HEK293 (cell line): ENCODE data around the gene CHST15.

ENCODE experiments used
- CTCF ChIA-PET: fragments of 350-600 bp; formaldehyde crosslinking; extraction: SDS; loops from one replicate; lab custom pipeline; 2021; ENCODE audit warnings: antibody characterized with exemption; lab: Yijun Ruan, JAX
- POLR2A ChIA-PET: fragments of 300-600 bp; formaldehyde crosslinking; extraction: SDS; loops from one replicate; lab custom pipeline; 2020; ENCODE audit warnings: antibody characterized with exemption, inconsistent platforms; lab: Yijun Ruan, JAX
- H3K27ac ChIP-seq: fragments of 200-500 bp; sonication (Bioruptor generic); 2 replicates; pipeline ENCODE4 v1.5.1; 2014; ENCODE audit warnings: low read depth, low read length, control low read depth, inconsistent platforms; ENCODE audit errors: extremely low read depth
- H3K36me3 ChIP-seq, 2 experiments: fragments of 200-500 bp in 1 of 2; sonication (Bioruptor generic) in 1 of 2; 1 replicate in 1 of 2; 2 replicates in 1 of 2; pipeline ENCODE4 v1.5.1; 2014 to 2017; ENCODE audit warnings: inconsistent platforms in 2 of 2, low read length in 2 of 2; ENCODE audit not compliant: control insufficient read depth in 2 of 2, insufficient read depth in 1 of 2
- H3K4me1 ChIP-seq: fragments of 200-500 bp; sonication (Bioruptor generic); 2 replicates; pipeline ENCODE4 v1.5.1; 2014; ENCODE audit warnings: mild to moderate bottlenecking, low read length, inconsistent platforms; ENCODE audit not compliant: control insufficient read depth, insufficient read depth
- H3K4me3 ChIP-seq: 2 replicates; pipeline ENCODE4 v1.5.1; 2011; ENCODE audit warnings: low read depth, mild to moderate bottlenecking, control low read depth, low read length, moderate library complexity
- H3K9me3 ChIP-seq: fragments of 200-500 bp; sonication (Bioruptor generic); 2 replicates; pipeline ENCODE4 v1.5.1; 2014; ENCODE audit warnings: low read depth, low read length, inconsistent platforms; ENCODE audit not compliant: control insufficient read depth, insufficient read depth
- FEZF1 ChIP-seq: fragments of 450-650 bp; formaldehyde crosslinking; IDR thresholded peaks from 2 replicates; pipeline ENCODE4 v1.5.1; 2016; ENCODE audit warnings: missing biosample characterization, missing genetic modification characterization
- GLIS1 ChIP-seq: fragments of 450-650 bp; formaldehyde crosslinking; IDR thresholded peaks from 2 replicates; pipeline ENCODE4 v1.5.1; 2016; ENCODE audit warnings: missing biosample characterization, missing genetic modification characterization
- OVOL3 ChIP-seq: fragments of 450-650 bp; formaldehyde crosslinking; IDR thresholded peaks from 2 replicates; pipeline ENCODE4 v1.5.1; 2016; ENCODE audit warnings: missing biosample characterization, missing genetic modification characterization
- SP2 ChIP-seq: fragments of 450-650 bp; formaldehyde crosslinking; IDR thresholded peaks from 2 replicates; pipeline ENCODE4 v1.5.1; 2016; ENCODE audit warnings: missing biosample characterization, missing genetic modification characterization
- TRIM28 ChIP-seq: IDR thresholded peaks from 2 replicates; pipeline ENCODE4 v1.6.1; 2011; ENCODE audit warnings: low read length, control low read depth, borderline replicate concordance
- ZBTB17 ChIP-seq: fragments of 450-650 bp; formaldehyde crosslinking; IDR thresholded peaks from 2 replicates; pipeline ENCODE4 v1.5.1; 2016; ENCODE audit warnings: missing biosample characterization, missing genetic modification characterization
- ZIC2 ChIP-seq: fragments of 450-650 bp; formaldehyde crosslinking; IDR thresholded peaks from 2 replicates; pipeline ENCODE4 v1.5.1; 2016; ENCODE audit warnings: missing biosample characterization, missing genetic modification characterization
- ZNF341 ChIP-seq: fragments of 450-650 bp; formaldehyde crosslinking; IDR thresholded peaks from 2 replicates; pipeline ENCODE4; 2016; ENCODE audit warnings: low read depth, missing biosample characterization, missing genetic modification characterization
- ZNF404 ChIP-seq: fragments of 450-650 bp; formaldehyde crosslinking; IDR thresholded peaks from 2 replicates; pipeline ENCODE4 v1.5.1; 2017; ENCODE audit warnings: missing biosample characterization, missing genetic modification characterization
- ZNF514 ChIP-seq: fragments of 450-650 bp; formaldehyde crosslinking; IDR thresholded peaks from 2 replicates; pipeline ENCODE4 v1.5.1; 2016; ENCODE audit warnings: missing biosample characterization, missing genetic modification characterization
- ZNF529 ChIP-seq: fragments of 450-650 bp; formaldehyde crosslinking; IDR thresholded peaks from 2 replicates; pipeline ENCODE4 v1.5.1; 2017; ENCODE audit warnings: missing genetic modification characterization, missing biosample characterization; ENCODE audit not compliant: insufficient replicate concordance
- ZNF555 ChIP-seq: fragments of 450-650 bp; formaldehyde crosslinking; conservative IDR thresholded peaks from 2 replicates; pipeline ENCODE4 v1.5.1; 2017; ENCODE audit warnings: missing biosample characterization, mild to moderate bottlenecking, missing genetic modification characterization, inconsistent platforms
- ZNF660 ChIP-seq: fragments of 450-650 bp; IDR thresholded peaks from 2 replicates; pipeline ENCODE4 v1.5.1; 2018; ENCODE audit warnings: missing biosample characterization, mild to moderate bottlenecking, missing genetic modification characterization
- ZNF792 ChIP-seq: fragments of 450-650 bp; formaldehyde crosslinking; IDR thresholded peaks from 2 replicates; pipeline ENCODE4 v1.5.1; 2016; ENCODE audit warnings: missing biosample characterization, missing genetic modification characterization
- ZSCAN23 ChIP-seq: fragments of 450-650 bp; formaldehyde crosslinking; IDR thresholded peaks from 2 replicates; pipeline ENCODE4 v1.5.1; 2016; ENCODE audit warnings: missing biosample characterization, missing genetic modification characterization
- ZSCAN30 ChIP-seq: fragments of 450-650 bp; IDR thresholded peaks from 2 replicates; pipeline ENCODE4 v1.5.1; 2018; ENCODE audit warnings: missing biosample characterization, mild to moderate bottlenecking, missing genetic modification characterization, moderate library complexity
- TF ChIP-seq, protein P1 (sequence below): fragments of 450-650 bp; formaldehyde crosslinking; IDR thresholded peaks from 2 replicates; pipeline ENCODE4 v1.5.1; 2016; ENCODE audit warnings: missing biosample characterization, missing genetic modification characterization
- TF ChIP-seq, protein P2 (sequence below): fragments of 450-650 bp; formaldehyde crosslinking; IDR thresholded peaks from 2 replicates; pipeline ENCODE4 v1.5.1; 2016; ENCODE audit warnings: missing biosample characterization, missing genetic modification characterization
- TF ChIP-seq, protein P3 (sequence below): fragments of 450-650 bp; formaldehyde crosslinking; IDR thresholded peaks from 2 replicates; pipeline ENCODE4 v1.5.1; 2016; ENCODE audit warnings: missing biosample characterization, missing genetic modification characterization, borderline replicate concordance

Gene CHST15

DNA sequence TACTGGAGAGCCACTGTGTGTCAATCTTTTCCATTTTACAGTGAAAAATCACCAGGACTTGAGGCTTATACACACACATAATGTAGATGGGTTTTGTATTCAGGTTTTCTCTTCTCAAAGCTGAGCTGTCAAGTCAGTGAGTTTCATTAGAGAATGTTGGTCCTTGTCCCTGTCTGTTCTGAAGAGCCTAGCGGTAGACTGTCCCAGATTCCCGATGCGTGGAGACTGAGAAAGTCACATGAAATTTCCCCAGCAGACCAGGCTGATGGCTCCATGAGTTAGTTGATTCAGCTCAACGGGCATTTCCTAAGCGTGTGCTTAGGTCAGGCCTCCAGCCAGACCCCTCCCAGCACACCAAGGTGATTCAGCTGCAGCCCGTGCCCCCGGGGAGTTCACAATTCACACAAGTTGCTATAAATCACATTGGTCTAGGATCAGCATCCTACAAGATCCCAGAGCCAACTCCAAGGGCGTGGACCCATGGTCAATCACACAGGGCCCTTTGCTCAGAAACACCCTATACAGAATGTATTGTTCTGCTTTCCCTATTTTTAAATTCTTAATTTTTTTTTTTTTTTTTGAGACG is 17.2 kb downstream of the CHST15 start:
- CTCF ChIA-PET, result interaction anchor here (0.7 to 0.8 kb wide), 2 partner anchors 116 to 281 kb away, joined by 3 read pairs; no protein-coding TSS in a partner anchor
- peak; percentile 27; the same call in 1 of the 2 replicates for TF ChIP-seq TRIM28
- TF ChIP-seq, protein P1, sequence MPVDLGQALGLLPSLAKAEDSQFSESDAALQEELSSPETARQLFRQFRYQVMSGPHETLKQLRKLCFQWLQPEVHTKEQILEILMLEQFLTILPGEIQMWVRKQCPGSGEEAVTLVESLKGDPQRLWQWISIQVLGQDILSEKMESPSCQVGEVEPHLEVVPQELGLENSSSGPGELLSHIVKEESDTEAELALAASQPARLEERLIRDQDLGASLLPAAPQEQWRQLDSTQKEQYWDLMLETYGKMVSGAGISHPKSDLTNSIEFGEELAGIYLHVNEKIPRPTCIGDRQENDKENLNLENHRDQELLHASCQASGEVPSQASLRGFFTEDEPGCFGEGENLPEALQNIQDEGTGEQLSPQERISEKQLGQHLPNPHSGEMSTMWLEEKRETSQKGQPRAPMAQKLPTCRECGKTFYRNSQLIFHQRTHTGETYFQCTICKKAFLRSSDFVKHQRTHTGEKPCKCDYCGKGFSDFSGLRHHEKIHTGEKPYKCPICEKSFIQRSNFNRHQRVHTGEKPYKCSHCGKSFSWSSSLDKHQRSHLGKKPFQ (tag by site-specific recombination), result peak; percentile 80
- no peak for TF ChIP-seq ZNF404 (tag by site-specific recombination)
- TF ChIP-seq, protein P2, sequence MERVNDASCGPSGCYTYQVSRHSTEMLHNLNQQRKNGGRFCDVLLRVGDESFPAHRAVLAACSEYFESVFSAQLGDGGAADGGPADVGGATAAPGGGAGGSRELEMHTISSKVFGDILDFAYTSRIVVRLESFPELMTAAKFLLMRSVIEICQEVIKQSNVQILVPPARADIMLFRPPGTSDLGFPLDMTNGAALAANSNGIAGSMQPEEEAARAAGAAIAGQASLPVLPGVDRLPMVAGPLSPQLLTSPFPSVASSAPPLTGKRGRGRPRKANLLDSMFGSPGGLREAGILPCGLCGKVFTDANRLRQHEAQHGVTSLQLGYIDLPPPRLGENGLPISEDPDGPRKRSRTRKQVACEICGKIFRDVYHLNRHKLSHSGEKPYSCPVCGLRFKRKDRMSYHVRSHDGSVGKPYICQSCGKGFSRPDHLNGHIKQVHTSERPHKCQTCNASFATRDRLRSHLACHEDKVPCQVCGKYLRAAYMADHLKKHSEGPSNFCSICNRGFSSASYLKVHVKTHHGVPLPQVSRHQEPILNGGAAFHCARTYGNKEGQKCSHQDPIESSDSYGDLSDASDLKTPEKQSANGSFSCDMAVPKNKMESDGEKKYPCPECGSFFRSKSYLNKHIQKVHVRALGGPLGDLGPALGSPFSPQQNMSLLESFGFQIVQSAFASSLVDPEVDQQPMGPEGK (tag by site-specific recombination), result no peak
- no peak for TF ChIP-seq ZSCAN30 (tag by site-specific recombination)
- peak; percentile 41; the same call in 1 of the 2 replicates for TF ChIP-seq ZBTB17 (tag by site-specific recombination)
- no peak for TF ChIP-seq SP2
- TF ChIP-seq ZSCAN23 (tag by site-specific recombination), result no peak
- TF ChIP-seq ZNF792, result no peak
- no peak for TF ChIP-seq FEZF1
- no peak for TF ChIP-seq ZNF529 (tag by site-specific recombination)
- TF ChIP-seq ZNF555 (tag by site-specific recombination), result no peak
- TF ChIP-seq, protein P3, sequence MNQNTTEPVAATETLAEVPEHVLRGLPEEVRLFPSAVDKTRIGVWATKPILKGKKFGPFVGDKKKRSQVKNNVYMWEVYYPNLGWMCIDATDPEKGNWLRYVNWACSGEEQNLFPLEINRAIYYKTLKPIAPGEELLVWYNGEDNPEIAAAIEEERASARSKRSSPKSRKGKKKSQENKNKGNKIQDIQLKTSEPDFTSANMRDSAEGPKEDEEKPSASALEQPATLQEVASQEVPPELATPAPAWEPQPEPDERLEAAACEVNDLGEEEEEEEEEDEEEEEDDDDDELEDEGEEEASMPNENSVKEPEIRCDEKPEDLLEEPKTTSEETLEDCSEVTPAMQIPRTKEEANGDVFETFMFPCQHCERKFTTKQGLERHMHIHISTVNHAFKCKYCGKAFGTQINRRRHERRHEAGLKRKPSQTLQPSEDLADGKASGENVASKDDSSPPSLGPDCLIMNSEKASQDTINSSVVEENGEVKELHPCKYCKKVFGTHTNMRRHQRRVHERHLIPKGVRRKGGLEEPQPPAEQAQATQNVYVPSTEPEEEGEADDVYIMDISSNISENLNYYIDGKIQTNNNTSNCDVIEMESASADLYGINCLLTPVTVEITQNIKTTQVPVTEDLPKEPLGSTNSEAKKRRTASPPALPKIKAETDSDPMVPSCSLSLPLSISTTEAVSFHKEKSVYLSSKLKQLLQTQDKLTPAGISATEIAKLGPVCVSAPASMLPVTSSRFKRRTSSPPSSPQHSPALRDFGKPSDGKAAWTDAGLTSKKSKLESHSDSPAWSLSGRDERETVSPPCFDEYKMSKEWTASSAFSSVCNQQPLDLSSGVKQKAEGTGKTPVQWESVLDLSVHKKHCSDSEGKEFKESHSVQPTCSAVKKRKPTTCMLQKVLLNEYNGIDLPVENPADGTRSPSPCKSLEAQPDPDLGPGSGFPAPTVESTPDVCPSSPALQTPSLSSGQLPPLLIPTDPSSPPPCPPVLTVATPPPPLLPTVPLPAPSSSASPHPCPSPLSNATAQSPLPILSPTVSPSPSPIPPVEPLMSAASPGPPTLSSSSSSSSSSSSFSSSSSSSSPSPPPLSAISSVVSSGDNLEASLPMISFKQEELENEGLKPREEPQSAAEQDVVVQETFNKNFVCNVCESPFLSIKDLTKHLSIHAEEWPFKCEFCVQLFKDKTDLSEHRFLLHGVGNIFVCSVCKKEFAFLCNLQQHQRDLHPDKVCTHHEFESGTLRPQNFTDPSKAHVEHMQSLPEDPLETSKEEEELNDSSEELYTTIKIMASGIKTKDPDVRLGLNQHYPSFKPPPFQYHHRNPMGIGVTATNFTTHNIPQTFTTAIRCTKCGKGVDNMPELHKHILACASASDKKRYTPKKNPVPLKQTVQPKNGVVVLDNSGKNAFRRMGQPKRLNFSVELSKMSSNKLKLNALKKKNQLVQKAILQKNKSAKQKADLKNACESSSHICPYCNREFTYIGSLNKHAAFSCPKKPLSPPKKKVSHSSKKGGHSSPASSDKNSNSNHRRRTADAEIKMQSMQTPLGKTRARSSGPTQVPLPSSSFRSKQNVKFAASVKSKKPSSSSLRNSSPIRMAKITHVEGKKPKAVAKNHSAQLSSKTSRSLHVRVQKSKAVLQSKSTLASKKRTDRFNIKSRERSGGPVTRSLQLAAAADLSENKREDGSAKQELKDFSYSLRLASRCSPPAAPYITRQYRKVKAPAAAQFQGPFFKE (tag by site-specific recombination), result no peak
- no peak for TF ChIP-seq ZNF514 (tag by site-specific recombination)
- TF ChIP-seq, all 188 proteins: peak for 3
- H3K4me1 ChIP-seq, result peaks cover 6% of the 10 kb centered on the region; the same call in 1 of the 2 replicates
- POLR2A ChIA-PET, result no interaction called here
- no peaks in the 10 kb centered on the region for H3K9me3 ChIP-seq
- no peaks in the 10 kb centered on the region for H3K36me3 ChIP-seq
- H3K27ac ChIP-seq, result no peak overlapping the region
- no peak overlapping the region for H3K4me3 ChIP-seq

DNA sequence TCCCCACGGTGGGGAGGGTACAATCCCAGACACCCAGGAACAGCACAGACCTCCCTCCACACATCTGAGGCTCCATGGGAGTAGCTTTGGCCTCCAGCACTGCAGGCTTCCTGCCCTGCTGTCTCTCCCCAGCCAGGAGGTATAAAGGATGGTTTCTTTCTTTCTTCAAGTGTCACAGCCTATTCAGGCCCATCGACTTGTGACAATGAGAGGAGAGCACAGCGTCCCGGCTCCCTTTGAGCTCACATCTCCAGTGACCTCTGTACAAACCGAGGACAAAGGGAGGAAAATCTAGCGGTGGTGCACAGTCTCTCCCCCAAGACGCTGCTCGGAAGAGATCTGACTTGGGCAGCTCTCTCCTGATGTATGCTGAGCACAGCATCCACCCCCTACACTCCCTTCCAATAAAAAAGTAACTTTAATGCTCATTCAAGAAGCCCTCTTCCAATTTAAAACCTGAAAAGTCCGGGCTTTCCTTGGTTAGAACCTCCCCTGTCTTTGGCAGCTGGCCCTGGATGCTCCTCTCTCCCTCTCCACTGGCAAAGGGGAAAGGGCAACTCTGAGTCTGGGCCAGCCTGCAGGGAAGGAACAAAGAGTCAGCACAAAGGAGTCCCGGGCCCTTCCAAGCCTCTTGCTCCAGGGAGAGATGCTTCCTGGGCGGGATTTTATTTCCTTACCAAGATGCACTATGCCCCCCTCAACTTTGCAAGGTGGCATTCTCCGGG is 18.0 kb downstream of the CHST15 start:
- ChIA-PET POLR2A (no interaction called here), CTCF (interaction anchor here (1.1 kb wide), 1 partner anchor 314 kb away, joined by 3 read pairs; no protein-coding TSS in a partner anchor)
- peak; percentile 42; the same call in 1 of the 2 replicates for TF ChIP-seq ZIC2 (tag by site-specific recombination)
- no peak for TF ChIP-seq ZNF660 (tag by site-specific recombination)
- TF ChIP-seq ZNF341 (tag by site-specific recombination), result 0 out of 2 replicates have a peak, but pooled peaks have one; percentile 20
- TF ChIP-seq GLIS1, result peak; percentile 83
- no peak for TF ChIP-seq OVOL3 (tag by site-specific recombination)
- H3K27ac ChIP-seq, result no peak overlapping the region
- no peak overlapping the region for H3K4me3 ChIP-seq
- H3K4me1 ChIP-seq, result peaks cover 6% of the 10 kb centered on the region; the same call in 1 of the 2 replicates
- H3K9me3 ChIP-seq, result no peaks in the 10 kb centered on the region
- no peaks in the 10 kb centered on the region for H3K36me3 ChIP-seq
